Measurements from ENCODE around the gene CEP131.

The CEP131 gene

DNA sequence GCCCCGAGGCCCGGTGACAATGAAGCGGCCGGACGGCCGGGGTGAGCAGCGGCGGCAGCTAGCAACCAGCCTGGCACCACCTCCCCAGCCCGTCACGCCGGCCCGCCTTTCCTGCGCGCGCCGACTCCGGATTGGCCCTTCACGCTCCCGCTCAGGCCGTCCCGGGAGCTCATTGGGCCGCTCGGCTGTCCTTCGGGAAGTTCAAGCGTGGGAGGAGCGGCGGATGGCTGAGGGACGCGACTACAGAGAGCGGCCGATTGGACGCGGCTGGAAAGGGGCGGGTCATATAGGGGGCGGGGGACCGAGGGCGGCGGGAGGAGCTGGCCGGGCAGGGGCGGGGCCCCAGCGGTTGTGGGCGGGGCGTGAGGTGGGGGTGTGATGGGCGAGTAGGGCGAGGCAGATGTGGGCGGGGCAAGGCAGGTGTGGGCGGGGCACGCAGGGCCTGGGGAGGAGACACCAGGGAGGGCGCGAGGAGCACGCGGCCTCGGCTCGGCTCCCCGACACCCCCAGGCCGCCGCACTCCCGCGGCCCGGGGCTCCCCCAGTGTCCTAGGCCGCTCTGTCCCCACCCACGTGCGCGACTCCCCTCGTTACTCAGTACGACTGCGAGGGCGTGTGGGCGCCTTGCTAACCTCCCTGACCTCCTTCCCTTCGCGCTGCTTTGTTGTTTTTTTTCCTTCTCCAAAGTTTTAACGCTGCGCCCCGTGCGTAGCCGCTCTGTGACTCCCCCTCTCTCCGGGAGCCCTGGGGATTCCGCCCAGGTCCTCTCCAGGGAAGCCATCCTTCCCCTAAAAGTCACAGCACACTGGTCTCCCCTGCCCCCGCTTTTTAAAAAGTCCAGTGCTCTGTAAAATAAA, at the start of gene CEP131:
Gene CEP131, minus strand, starts transcription at position 60 of the 856 bp plus-strand sequence. CDS start 2,909 bp downstream, outside the sequence.
- TF ChIP-seq, protein P1, sequence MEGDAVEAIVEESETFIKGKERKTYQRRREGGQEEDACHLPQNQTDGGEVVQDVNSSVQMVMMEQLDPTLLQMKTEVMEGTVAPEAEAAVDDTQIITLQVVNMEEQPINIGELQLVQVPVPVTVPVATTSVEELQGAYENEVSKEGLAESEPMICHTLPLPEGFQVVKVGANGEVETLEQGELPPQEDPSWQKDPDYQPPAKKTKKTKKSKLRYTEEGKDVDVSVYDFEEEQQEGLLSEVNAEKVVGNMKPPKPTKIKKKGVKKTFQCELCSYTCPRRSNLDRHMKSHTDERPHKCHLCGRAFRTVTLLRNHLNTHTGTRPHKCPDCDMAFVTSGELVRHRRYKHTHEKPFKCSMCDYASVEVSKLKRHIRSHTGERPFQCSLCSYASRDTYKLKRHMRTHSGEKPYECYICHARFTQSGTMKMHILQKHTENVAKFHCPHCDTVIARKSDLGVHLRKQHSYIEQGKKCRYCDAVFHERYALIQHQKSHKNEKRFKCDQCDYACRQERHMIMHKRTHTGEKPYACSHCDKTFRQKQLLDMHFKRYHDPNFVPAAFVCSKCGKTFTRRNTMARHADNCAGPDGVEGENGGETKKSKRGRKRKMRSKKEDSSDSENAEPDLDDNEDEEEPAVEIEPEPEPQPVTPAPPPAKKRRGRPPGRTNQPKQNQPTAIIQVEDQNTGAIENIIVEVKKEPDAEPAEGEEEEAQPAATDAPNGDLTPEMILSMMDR (conservative IDR thresholded peaks at IDR 0.05; ENCODE audit: low read length) = no peak
- DNase-seq (ENCODE audit: low read depth) = peak; percentile 98
- H3K4me3 ChIP-seq (ENCODE audit: low read length) = peak within 1 kb of the TSS; percentile 69

DNA sequence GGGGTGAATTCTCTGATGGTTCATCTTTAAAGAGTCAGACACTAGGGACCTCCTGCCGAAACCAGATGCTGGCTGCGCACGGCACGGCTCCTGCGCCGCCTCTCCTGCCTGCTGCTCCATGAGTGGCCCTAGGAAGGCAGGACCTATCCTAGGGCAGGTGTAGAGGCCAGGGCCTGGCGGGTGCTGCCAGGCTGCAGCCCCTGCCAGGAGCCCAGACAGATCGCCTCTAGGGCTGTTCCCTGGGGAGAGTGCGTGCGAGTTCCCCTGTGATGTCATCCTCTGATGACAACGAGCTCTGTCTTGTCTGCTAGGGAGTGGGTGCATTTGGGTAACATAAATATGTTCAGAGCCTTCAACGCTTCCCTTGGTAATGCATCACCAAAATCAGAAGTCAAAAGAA, 48.5 kb upstream of the CEP131 start:
- no peak for DNase-seq (ENCODE audit: low read depth)

DNA sequence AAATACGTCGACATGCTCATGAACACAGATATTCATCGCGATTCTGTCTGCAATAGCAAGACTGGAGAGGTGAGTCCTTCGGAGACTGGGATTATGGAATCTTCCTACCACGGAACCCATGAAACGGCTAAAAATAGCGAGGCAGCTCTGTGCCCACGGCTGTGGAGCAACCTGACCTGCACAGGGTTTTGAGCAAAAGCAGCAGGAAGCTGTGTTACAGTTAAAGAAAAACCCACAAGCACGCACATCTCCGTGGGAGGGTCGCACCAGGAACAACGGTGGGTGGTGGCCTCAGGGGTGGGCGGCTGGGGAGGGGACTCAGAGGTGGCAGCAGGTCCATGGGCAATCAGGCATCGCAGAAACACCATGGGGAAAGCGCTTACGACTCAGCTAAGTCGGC, 47.5 kb upstream of the CEP131 start:
- no peak for DNase-seq (ENCODE audit: low read depth)
- TF ChIP-seq, protein P1 (conservative IDR thresholded peaks at IDR 0.05; ENCODE audit: low read length) = no peak
- H3K4me3 ChIP-seq (ENCODE audit: low read length) = no peak overlapping the region

More for the DNA sequence above, 48.5 kb upstream of the CEP131 start:
- H3K4me3 ChIP-seq (ENCODE audit: low read length) = no peak overlapping the region
- TF ChIP-seq, protein P1 (conservative IDR thresholded peaks at IDR 0.05; ENCODE audit: low read length) = no peak

DNA sequence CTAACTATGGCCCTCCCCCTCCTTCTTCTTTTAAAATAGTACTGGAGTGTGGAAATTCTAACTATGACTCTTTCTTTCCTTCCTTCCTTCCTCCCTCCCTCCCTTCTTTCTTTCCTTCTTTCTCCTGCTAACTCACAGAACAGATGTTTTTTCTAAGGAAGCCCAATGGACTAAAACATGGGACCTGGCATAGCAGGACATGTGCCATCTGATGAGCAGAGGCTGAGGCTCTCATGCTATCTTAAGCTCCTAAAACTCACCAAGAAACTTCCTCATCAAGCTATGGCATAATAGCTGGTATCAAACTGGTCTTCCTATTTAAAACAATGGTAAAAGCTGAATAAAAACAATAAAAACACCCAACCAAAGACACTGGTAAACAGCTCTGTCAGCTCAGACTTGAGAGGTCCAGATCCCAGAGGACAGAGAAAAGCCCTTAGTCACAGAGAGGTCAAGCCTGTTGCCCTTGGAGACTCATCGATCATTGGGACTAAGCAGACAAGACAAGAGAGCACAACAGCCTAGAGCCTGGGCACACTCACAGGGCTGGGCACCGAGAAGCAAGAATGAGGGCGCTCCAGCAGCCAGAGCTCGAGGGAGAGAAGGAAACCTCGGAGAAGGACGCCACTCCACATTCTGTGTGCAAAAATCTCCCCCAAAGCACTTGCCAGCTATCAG, 44.8 kb upstream of the CEP131 start:
- TF ChIP-seq, protein P1 (conservative IDR thresholded peaks at IDR 0.05; ENCODE audit: low read length) = no peak
- DNase-seq (ENCODE audit: low read depth) = no peak
- H3K4me3 ChIP-seq (ENCODE audit: low read length) = no peak overlapping the region

DNA sequence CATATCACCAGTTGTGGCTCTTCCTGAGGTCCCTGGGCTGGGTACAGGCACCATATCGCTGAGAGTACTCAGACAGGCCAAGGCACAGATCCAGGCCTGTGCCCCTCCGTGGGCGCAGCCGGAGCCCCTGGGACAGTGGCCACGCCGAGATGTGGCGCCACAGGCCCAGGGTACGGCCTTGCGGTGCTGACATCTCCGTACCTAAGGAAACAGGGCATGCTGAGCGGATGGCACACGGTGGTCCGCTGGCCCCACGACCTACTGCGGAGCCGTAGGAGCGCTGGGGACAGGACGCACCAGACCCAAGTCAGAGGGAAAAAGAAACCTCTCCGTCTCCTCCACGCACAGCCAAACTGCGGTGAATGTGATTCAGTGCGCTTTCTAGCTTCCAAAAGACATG, 42.8 kb upstream of the CEP131 start:
- no peak for DNase-seq (ENCODE audit: low read depth)
- H3K4me3 ChIP-seq (ENCODE audit: low read length) = no peak overlapping the region
- TF ChIP-seq, protein P1 (conservative IDR thresholded peaks at IDR 0.05; ENCODE audit: low read length) = no peak

DNA sequence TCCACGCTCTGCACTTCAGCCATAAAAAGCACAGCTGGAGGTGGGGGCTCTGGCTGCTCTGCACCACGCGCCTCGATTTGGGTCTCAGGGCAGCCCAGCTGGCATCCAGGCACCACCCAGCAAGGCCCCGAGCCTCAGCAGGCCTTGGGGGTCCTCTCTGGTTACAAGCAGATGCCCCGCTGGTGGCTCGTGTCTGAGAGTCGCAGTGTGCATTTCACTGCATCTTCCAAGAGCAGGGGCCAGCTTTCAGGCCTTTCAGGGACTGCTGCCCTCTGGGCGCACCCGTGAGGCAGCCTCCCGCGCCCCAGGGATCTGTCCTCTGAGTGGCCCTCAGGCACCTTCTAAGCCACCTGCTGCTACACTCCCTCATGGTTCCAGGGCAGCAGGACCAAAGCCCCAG, 41.9 kb upstream of the CEP131 start:
- TF ChIP-seq, protein P1 (conservative IDR thresholded peaks at IDR 0.05; ENCODE audit: low read length) = no peak
- DNase-seq (ENCODE audit: low read depth) = no peak
- H3K4me3 ChIP-seq (ENCODE audit: low read length) = no peak overlapping the region

All from AG10803 (cell line).